ENCODE results near the gene ZFP36L2. TPM values are rescaled to one million over a fixed set of nuclear protein-coding genes. Genes with fewer than 3 reads are reported as not detected.
A peak's percentile ranks its signal among the peaks of the same experiment; 100 is the strongest.

ZFP36L2 gene
- polyA plus RNA-seq, 12 donors = 47.8 to 171 (median 61.6) TPM

DNA sequence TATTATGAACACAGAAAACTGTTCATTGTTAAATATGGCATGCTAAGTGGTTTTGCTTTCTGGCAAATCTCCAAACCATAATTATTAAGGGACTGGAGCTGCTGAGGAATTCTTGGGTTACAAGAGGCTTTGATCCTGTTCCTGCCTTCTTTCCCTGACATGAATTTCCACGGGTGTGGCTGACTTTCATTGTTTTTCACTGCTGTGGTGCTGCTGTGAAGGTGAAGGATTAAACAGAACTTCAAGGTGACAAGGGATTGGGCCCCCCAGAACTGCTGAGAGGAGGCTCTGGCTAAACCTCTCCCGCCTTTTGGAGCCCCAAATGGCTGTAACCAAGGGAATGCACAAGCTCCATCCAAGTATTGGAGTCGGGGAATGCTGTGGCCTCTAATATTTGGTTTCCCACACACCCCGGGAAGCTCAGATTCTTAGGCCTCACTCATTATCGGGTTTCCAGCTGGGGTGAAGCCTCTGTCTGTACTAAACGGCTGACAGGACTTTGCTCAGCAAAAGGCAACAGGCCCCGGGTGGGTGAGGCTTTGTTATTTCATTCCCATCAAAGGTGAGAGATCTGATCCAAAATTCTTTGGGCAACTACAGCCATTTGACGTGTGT, 29.0 kb upstream of the ZFP36L2 start:
- no peak for DNase-seq

GRCh38 chr2:43254331-43254730, 27.9 kb upstream of the ZFP36L2 start:
- DNase-seq = no peak

GRCh38 chr2:43251171-43251731, 24.8 kb upstream of the ZFP36L2 start:
- DNase-seq = peak; percentile 91

GRCh38 chr2:43250015-43250414, 23.6 kb upstream of the ZFP36L2 start:
- no peak for DNase-seq

GRCh38 chr2:43248621-43249020, 22.2 kb upstream of the ZFP36L2 start:
- DNase-seq = no peak

- DNase-seq = no peak
These were observed 20.2 kb upstream of the ZFP36L2 start for GRCh38 chr2:43246641-43247040.

GRCh38 chr2:43241558-43241957, 15.2 kb upstream of the ZFP36L2 start:
- DNase-seq = no peak

- no peak for DNase-seq
These were observed 14.4 kb upstream of the ZFP36L2 start for GRCh38 chr2:43240766-43241150.

DNA sequence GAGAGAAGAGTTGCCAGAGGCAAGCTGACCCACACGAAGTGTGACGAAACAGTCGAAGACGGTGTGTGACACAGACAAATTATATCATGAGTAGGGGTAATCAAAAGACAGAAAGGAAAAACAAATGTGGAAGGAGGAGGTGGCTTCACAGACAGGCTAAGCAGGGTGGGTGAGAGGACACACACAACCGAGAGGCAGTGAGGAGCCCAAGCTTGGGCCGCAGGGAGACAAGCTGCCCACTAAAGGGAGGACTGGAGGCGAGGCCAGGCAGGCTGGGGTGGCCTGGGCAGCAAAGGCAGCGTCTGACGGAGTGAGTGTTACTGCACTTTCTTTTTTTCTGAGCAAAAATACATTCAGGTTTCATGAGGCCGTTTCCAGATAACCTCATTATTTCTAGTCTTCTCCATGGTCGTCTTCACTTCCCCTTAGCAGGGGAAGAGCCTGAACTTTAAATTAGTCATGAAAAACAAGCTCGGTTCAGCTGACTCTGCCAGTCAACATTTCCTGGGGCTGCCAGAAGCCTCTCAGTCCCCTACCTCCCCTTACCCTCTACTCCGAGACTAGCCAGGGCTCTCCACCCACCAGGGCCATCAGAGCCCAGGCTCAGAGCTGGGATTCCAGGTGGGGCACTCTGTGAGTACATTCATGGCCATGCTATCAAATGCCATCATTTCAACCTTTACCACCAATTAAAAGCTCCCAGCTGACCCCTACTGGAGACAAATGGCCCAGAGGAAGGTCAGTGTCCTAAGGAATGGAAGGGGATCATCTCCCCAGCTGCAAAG, 13.8 kb upstream of the ZFP36L2 start:
- DNase-seq = no peak

- DNase-seq = no peak
These were observed 12.4 kb upstream of the ZFP36L2 start for GRCh38 chr2:43238813-43239212.

DNA sequence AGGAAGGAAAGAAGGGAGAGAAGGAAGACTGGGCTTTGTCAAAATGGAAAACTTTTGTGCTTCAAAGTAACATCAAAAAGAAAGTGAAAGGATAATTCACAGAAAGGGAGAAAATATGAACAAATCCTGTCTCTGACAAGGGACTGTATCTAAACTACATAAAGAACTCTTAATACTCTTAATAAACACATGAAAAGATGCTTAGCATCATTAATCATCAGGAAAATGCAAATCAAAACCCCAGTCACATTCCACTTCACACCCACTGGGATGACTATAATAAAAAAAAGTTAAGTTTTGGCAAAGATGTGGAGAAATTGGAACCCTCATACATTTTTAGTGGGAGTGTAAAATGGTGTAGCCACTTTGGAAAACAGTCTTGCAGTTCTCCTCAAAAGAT, 11.8 kb upstream of the ZFP36L2 start:
- DNase-seq = no peak

DNA sequence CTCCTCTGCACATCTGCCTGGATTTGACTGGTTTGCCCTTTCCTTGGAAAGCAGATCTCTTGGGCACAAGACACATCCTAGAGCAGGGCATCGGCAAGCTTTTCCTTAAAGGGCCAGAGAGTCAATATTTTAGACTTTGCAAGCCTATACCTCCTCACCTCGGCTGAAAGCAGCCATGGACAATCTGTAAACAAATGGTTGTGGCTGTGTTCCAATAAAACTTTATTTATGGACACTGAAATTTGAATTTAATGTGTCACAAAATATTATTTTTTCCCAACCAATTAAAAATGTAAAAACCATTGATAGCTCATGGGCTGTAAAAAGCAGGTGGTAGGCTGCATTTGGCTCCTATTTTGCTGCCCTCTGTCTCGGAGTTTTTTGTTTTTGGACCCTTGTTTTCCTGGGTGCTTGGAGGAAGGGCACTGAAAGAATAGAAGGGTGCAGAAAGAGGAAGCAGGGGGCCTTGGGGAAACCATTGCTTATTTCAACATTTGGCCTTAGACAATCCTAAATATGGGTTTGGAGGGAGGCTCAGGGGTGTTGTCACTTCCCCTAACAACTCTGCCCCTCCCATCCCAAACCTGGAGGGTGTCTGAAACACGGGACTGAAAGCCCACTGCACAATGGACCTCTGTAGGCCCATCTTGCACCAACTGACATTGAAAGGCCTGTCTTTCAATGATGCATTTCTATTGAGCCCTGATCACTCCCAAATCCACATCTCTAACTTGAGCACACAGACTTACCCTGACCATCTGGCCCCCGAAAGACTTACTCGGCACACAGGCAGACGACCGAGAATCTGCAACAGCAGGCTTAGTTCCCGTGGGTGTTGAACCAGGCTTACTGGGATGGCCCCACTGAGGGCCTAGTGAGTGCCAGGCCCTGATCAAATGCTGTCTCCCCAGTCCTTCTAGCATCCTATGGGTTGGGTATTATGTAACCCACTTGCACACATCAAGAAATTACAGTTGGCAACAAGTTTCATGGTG, 7.1 kb upstream of the ZFP36L2 start:
- no peak for DNase-seq

- DNase-seq = no peak
These were observed 4.8 kb upstream of the ZFP36L2 start for GRCh38 chr2:43230951-43231827.

GRCh38 chr2:43230351-43230885, 4.0 kb upstream of the ZFP36L2 start:
- peak; percentile 67 for DNase-seq

DNA sequence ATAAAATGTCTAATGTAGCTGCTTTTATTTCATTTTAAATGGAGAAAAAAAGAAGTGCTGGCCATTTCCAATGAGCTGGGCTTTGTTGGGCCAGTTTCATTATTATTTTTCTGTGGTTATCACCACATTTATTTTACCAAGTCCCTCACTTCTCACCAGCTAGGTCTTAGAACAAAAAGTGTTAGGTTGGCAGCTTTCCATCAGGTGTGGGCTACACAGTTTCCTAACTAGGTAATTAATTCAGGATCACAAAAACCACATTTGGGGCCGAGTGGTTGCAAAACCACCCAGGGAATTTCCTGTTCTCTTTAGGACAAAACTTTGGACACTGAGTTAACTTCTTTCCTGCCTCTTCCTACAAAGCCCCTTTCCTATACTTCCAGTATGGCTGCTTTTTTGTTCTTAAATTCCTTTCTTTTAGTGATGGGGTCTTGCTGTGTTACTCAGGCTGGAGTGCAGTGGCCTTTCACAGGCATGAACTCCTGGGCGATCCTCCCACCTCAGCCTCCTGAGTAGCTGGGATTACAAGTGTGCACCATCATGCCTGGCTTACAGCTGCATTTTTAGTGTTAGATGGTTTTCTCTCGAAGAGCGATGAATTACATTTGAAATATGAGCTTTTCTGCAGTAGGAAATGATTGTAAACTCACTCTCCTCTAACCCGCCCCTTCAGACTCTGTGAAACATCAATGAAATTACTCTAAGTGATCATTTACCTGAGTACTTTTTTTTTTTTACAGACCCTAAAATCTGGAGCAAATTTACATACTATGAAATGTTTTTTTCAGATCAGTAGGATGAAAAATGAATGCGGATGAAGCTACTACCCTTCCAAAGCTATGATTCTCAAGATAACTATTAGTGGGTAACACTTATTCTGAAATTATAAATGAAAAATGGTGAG, 2.6 kb upstream of the ZFP36L2 start:
- DNase-seq = no peak

DNA sequence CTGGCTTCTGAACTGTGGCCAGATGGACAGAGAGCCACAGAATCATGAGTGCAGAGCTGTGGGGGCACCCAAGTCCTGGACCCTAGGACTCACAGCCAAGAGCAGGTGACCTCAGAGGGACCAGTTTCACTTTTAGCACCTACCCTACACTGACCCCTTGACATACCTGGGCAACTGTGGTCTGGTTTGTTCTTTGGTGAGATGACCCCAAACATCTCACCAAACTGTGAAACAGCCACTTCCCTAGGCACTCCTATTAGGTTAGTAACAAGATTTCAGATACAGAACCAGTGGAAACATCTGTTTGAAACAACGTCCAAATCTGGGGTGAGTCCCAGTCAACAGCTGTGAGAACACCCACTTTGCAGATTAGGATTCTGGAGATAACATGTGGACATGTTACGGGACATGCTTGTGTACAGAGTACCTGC, 1.9 kb upstream of the ZFP36L2 start:
- DNase-seq = no peak

- DNase-seq = no peak
These were observed 1.4 kb upstream of the ZFP36L2 start for GRCh38 chr2:43227830-43228281.

- peak; percentile 87 for DNase-seq
These were observed 786 bp upstream of the ZFP36L2 start for GRCh38 chr2:43226955-43227829.
